K562 (cell line): ENCODE data around the gene AKT1S1.

Experiments
- BCOR ChIP-seq: fragments of 450-650 bp; IDR thresholded peaks from 2 replicates; pipeline ENCODE4 v1.6.1; 2016
- CTCF ChIP-seq, 3 experiments: IDR thresholded peaks in 2 of 3; conservative IDR thresholded peaks in 1 of 3; 2 replicates each; pipeline ENCODE4 v1.5.1; 2011 to 2012; ENCODE audit warnings: low read length in 3 of 3, mild to moderate bottlenecking in 3 of 3, control low read depth in 2 of 3, improper control_type of control experiment in 1 of 3, inconsistent platforms in 1 of 3, low read depth in 1 of 3, mixed read lengths in 1 of 3, moderate library complexity in 1 of 3; ENCODE audit not compliant: insufficient read depth in 2 of 3
- EHMT2 ChIP-seq: fragments of 450-650 bp; IDR thresholded peaks from 2 replicates; pipeline ENCODE4 v1.6.1; 2018; ENCODE audit warnings: antibody characterized with exemption
- GABPA ChIP-seq: fragments of 200-800 bp; sonication (Bioruptor generic); conservative IDR thresholded peaks from 2 replicates; pipeline ENCODE4 v1.6.1; 2016; ENCODE audit warnings: low read depth, missing genetic modification characterization, missing compliant biosample characterization
- HCFC1 ChIP-seq: IDR thresholded peaks from 2 replicates; pipeline ENCODE4 v1.6.1; 2012; ENCODE audit warnings: low read depth, low read length, improper control_type of control experiment
- HDAC3 ChIP-seq: fragments of 450-650 bp; IDR thresholded peaks from 2 replicates; pipeline ENCODE4 v1.6.1; 2018; ENCODE audit warnings: borderline replicate concordance, mild to moderate bottlenecking, moderate library complexity; ENCODE audit not compliant: partially characterized antibody
- MAX ChIP-seq: sonication (generic); formaldehyde crosslinking; IDR thresholded peaks from 2 replicates; pipeline ENCODE4 v1.9.0; 2022; ENCODE audit warnings: mild to moderate bottlenecking, missing genetic modification reagents
- NFIC ChIP-seq: fragments of 450-650 bp; IDR thresholded peaks from 2 replicates; pipeline ENCODE4 v1.6.1; 2017; ENCODE audit warnings: mild to moderate bottlenecking, inconsistent platforms
- POLR2A ChIP-seq: fragments of 450-650 bp; conservative IDR thresholded peaks from 2 replicates; pipeline ENCODE4 v1.6.1; 2016
- POLR2AphosphoS2 ChIP-seq: IDR thresholded peaks from 2 replicates; pipeline ENCODE4 v1.6.1; 2012; ENCODE audit warnings: low read length, improper control_type of control experiment
- PRDM10 ChIP-seq: fragments of 450-650 bp; IDR thresholded peaks from 2 replicates; pipeline ENCODE4 v1.6.1; 2018; ENCODE audit not compliant: partially characterized antibody
- SPI1 ChIP-seq: IDR thresholded peaks from 2 replicates; pipeline ENCODE4 v1.6.1; 2011; ENCODE audit warnings: low read depth, low read length, control low read depth, borderline replicate concordance
- ZKSCAN1 ChIP-seq: fragments of 150-350 bp; IDR thresholded peaks from 2 replicates; pipeline ENCODE4 v1.6.1; 2016; ENCODE audit warnings: low read depth, low read length

GRCh38 chr19:49925486-49925885, 48.3 kb upstream of the AKT1S1 start:
- no peak for TF ChIP-seq NFIC
- no peak for TF ChIP-seq SPI1
- no peak for TF ChIP-seq POLR2AphosphoS2
- no peak for TF ChIP-seq MAX (CRISPR knock-in tag)
- TF ChIP-seq BCOR, result no peak
- TF ChIP-seq POLR2A, result no peak
- no peak for TF ChIP-seq PRDM10
- no peak for TF ChIP-seq HDAC3
- no peak for TF ChIP-seq CTCF (IDR thresholded peaks at IDR 0.05 in 2 of 3, conservative IDR thresholded peaks at IDR 0.05 in 1 of 3; ENCODE audit: insufficient read depth in 2 of 3, low read depth in 1 of 3, low read length in 3 of 3)
- TF ChIP-seq ZKSCAN1, result no peak
- TF ChIP-seq EHMT2, result no peak
- TF ChIP-seq GABPA (tag), result no peak
- no peak for TF ChIP-seq HCFC1
